ENCODE measurements around the gene IRF3. TPM values are rescaled to one million over a fixed set of nuclear protein-coding genes. Genes with fewer than 3 reads are reported as not detected.

IRF3 gene
- total RNA-seq, 1 donor from 2014 or later: 76.1 TPM

DNA sequence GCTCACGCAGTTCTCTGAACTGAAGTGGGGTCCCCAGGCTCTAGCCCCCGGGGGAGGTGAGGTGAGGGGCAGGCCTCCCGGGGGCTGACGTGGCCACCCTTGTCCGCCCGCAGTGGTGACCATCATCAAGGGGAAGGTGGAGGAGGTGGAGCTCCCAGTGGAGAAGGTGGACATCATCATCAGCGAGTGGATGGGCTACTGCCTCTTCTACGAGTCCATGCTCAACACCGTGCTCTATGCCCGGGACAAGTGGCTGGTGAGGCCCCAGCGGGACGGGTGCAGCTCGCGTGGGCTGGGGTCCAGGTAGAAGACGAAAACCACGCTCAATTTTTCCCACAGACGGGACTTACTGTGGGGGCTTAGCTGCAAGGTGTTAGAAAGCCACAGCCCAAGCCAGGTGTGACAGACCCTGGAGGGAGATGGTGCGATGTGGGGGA is 18.2 kb upstream of the IRF3 start:
- DNase-seq (ENCODE audit: low spot score): no peak
- H3K36me3 Mint-ChIP-seq (ENCODE audit: low read depth, unreplicated experiment): peaks cover 32% of the 10 kb centered on the region
- TF ChIP-seq, protein P1, sequence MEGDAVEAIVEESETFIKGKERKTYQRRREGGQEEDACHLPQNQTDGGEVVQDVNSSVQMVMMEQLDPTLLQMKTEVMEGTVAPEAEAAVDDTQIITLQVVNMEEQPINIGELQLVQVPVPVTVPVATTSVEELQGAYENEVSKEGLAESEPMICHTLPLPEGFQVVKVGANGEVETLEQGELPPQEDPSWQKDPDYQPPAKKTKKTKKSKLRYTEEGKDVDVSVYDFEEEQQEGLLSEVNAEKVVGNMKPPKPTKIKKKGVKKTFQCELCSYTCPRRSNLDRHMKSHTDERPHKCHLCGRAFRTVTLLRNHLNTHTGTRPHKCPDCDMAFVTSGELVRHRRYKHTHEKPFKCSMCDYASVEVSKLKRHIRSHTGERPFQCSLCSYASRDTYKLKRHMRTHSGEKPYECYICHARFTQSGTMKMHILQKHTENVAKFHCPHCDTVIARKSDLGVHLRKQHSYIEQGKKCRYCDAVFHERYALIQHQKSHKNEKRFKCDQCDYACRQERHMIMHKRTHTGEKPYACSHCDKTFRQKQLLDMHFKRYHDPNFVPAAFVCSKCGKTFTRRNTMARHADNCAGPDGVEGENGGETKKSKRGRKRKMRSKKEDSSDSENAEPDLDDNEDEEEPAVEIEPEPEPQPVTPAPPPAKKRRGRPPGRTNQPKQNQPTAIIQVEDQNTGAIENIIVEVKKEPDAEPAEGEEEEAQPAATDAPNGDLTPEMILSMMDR (IDR thresholded peaks at IDR 0.05; ENCODE audit: unreplicated experiment): no peak
- H3K27ac Mint-ChIP-seq (ENCODE audit: unreplicated experiment): peak overlapping the region; percentile 84
- peaks cover 38% of the 10 kb centered on the region for H3K4me1 Mint-ChIP-seq (ENCODE audit: unreplicated experiment)
- H3K9me3 Mint-ChIP-seq (ENCODE audit: unreplicated experiment): no peaks in the 10 kb centered on the region
- no peak overlapping the region for H3K4me3 Mint-ChIP-seq (ENCODE audit: unreplicated experiment)
- peaks cover 13% of the 10 kb centered on the region for H3K27me3 Mint-ChIP-seq (ENCODE audit: unreplicated experiment)

DNA sequence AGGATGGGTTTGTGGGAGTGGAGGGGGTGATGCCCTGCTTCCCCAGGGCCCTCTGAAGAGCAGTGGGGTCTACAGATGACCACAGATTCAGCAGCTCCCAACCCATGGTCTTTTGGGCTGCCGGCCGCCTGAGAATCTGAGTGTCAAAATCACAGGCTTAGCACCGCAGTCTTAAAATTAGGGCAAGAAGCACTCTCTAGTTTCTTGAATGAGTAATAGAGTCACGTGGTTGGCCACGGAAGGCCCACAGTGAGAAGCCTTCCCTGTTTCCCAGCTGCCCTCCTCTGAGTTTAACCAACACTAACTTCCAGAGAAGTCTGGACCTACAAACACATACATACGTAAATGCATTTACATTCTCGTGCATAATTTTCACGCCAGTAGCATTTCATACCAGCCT is 16.6 kb upstream of the IRF3 start:
- Mint-ChIP-seq H3K36me3 (ENCODE audit: low read depth, unreplicated experiment) (peaks cover 28% of the 10 kb centered on the region), H3K4me3 (ENCODE audit: unreplicated experiment) (no peak overlapping the region), H3K4me1 (ENCODE audit: unreplicated experiment) (peaks cover 31% of the 10 kb centered on the region), H3K9me3 (ENCODE audit: unreplicated experiment) (no peaks in the 10 kb centered on the region), H3K27me3 (ENCODE audit: unreplicated experiment) (peaks cover 4% of the 10 kb centered on the region), H3K27ac (ENCODE audit: unreplicated experiment) (peak overlapping the region; percentile 18)
- TF ChIP-seq, protein P1 (IDR thresholded peaks at IDR 0.05; ENCODE audit: unreplicated experiment): no peak
- DNase-seq (ENCODE audit: low spot score): no peak

DNA sequence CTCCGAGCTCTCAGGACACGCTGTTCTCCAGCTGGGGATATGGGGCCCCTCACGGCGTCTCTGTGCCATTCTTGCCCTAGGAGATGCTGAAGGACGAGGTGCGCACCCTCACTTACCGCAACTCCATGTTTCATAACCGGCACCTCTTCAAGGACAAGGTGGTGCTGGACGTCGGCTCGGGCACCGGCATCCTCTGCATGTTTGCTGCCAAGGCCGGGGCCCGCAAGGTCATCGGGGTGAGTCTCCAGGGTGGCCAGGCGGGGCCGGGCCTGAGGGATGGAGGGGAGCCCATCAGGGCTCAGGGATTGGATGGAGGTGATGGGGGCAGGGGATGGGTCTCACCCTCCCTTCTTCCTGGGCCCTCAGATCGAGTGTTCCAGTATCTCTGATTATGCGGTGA is 16.2 kb upstream of the IRF3 start:
- Mint-ChIP-seq H3K4me1 (ENCODE audit: unreplicated experiment) (peaks cover 27% of the 10 kb centered on the region), H3K4me3 (ENCODE audit: unreplicated experiment) (no peak overlapping the region), H3K9me3 (ENCODE audit: unreplicated experiment) (no peaks in the 10 kb centered on the region), H3K27me3 (ENCODE audit: unreplicated experiment) (peaks cover 4% of the 10 kb centered on the region), H3K36me3 (ENCODE audit: low read depth, unreplicated experiment) (peaks cover 28% of the 10 kb centered on the region), H3K27ac (ENCODE audit: unreplicated experiment) (no peak overlapping the region)
- no peak for DNase-seq (ENCODE audit: low spot score)
- TF ChIP-seq, protein P1 (IDR thresholded peaks at IDR 0.05; ENCODE audit: unreplicated experiment): no peak

DNA sequence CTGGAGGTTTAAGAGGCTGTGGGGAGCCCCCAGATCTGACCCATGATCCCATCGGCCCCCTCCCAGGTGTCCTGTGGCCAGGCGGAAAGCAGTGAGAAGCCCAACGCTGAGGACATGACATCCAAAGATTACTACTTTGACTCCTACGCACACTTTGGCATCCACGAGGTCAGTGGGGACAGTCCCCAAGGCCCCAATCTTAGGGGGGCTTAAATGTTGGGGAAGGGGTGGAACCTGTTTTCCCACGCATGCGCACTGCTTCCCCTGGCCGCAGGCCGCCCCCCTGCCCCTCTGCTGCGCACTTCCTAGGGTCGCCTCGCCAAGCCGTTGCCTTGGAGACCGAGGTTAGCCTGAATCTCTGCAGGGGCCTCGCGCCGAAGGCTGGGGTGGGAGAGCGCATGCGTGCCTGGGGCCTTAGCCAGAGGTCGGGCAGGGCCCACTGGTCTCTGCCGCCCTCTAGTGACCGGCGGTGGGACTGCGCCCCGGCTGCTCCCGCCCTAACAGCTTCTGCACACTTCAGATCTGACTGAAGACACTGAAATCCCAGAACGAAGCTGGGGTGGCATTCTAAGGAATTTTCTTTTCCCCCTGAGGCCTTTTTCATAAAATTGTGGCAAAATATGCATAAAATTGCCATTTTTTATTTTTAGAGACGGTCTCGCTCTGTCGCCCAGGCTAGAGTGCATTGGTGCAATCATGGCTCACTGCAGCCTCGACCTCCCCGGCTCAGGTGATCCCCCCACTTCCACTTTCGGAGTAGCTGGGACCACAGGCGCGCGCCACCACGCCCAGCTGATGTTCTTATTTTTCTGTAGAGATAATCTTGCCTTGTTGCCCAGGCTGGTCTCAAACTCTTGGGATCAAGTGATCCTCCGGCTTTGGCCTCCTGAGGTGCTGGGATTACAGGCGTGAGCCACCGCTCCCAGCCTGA is 15.0 kb upstream of the IRF3 start:
- DNase-seq (ENCODE audit: low spot score): peak; percentile 99
- Mint-ChIP-seq H3K4me3 (ENCODE audit: unreplicated experiment) (peak overlapping the region; percentile 62), H3K27ac (ENCODE audit: unreplicated experiment) (peak overlapping the region; percentile 77), H3K9me3 (ENCODE audit: unreplicated experiment) (no peaks in the 10 kb centered on the region), H3K36me3 (ENCODE audit: low read depth, unreplicated experiment) (peaks cover 32% of the 10 kb centered on the region), H3K27me3 (ENCODE audit: unreplicated experiment) (peaks cover 8% of the 10 kb centered on the region), H3K4me1 (ENCODE audit: unreplicated experiment) (peaks cover 32% of the 10 kb centered on the region)
- TF ChIP-seq, protein P1 (IDR thresholded peaks at IDR 0.05; ENCODE audit: unreplicated experiment): peak; percentile 97

Data from endothelial cell (in vitro differentiated cells).